HCT116 (cell line): ENCODE measurements around the gene CACNB2. TPM values are rescaled to one million over a fixed set of nuclear protein-coding genes. Genes with fewer than 3 reads are reported as not detected.

Source experiments
- ATAC-seq: fragments of 200-7000 bp; cut with Tn5 transposase; 2 replicates; pipeline ENCODE4 v1.9.1; 2020; ENCODE audit warnings: mild to moderate bottlenecking, moderate library complexity
- BruUV-seq: library from RNA; stranded (reverse); fragments of 400-500 nt; replicated peaks from 2 replicates; lab custom pipeline; 2021; lab: Mats Ljungman, UMichigan
- CTCF ChIA-PET: fragments of 300-600 bp; sonication (Branson Sonifier 250); formaldehyde crosslinking; loops from one replicate; lab custom pipeline; 2021; ENCODE audit warnings: antibody characterized with exemption; lab: Charles Lee
- POLR2A ChIA-PET: fragments of 300-600, 350-600 bp; sonication (Branson Sonifier 250); formaldehyde crosslinking; loops from one replicate; lab custom pipeline; 2021; ENCODE audit warnings: antibody characterized with exemption; lab: Charles Lee
- RAD21 ChIA-PET, 2 experiments: fragments of 300-600 bp; sonication (Branson Sonifier 250); formaldehyde crosslinking; loops; one replicate each; lab custom pipeline; 2023; ENCODE audit warnings: low total read pairs in 2 of 2; ENCODE audit not compliant: uncharacterized antibody in 2 of 2, unreplicated experiment in 2 of 2, low non-redundant PET in 1 of 2; lab: Charles Lee
- DNase-seq: peaks from one replicate; pipeline ENCODE4 v3.0.0-alpha.2; 2010; ENCODE audit warnings: low read depth, low spot score
- H2AFZ ChIP-seq: fragments of 200-600 bp; shearing (Covaris generic), sonication (generic); 2 replicates; pipeline ENCODE4 v1.6.1; 2017; ENCODE audit warnings: low read depth, mixed run types, mixed read lengths, antibody characterized with exemption, low read length; ENCODE audit not compliant: poor library complexity, severe bottlenecking
- H3K27ac ChIP-seq: 2 replicates; pipeline ENCODE4 v1.5.1; 2012; ENCODE audit warnings: low read depth, low read length
- H3K27me3 ChIP-seq: fragments of 200-600 bp; sonication (generic); 2 replicates; pipeline ENCODE4 v1.6.1; 2016; ENCODE audit warnings: mixed run types, low read length, mixed read lengths; ENCODE audit not compliant: insufficient read depth
- H3K36me3 ChIP-seq, 2 experiments: fragments of 200-500 bp in 1 of 2; fragments of 200-600 bp in 1 of 2; sonication (Bioruptor generic) in 1 of 2; sonication (generic) in 1 of 2; 2 replicates each; pipeline versions ENCODE4 v1.5.1 to v1.6.1; 2014 to 2016; ENCODE audit warnings: low read length in 2 of 2, inconsistent platforms in 1 of 2, mixed read lengths in 1 of 2, mixed run types in 1 of 2; ENCODE audit not compliant: insufficient read depth in 2 of 2, control insufficient read depth in 1 of 2
- H3K4me1 ChIP-seq, 2 experiments: fragments of 200-600 bp in 1 of 2; sonication (generic) in 1 of 2; 2 replicates each; pipeline versions ENCODE4 v1.5.1 to v1.6.1; 2012 to 2017; ENCODE audit warnings: low read length in 2 of 2, inconsistent platforms in 1 of 2, mild to moderate bottlenecking in 1 of 2, mixed read lengths in 1 of 2, mixed run types in 1 of 2, moderate library complexity in 1 of 2; ENCODE audit not compliant: insufficient read depth in 2 of 2, control insufficient read depth in 1 of 2
- H3K4me2 ChIP-seq: fragments of 200-600 bp; sonication (generic); 2 replicates; pipeline ENCODE4 v1.6.1; 2017; ENCODE audit warnings: mixed run types, low read length, mixed read lengths
- H3K4me3 ChIP-seq, 2 experiments: fragments of 200-600 bp in 1 of 2; sonication (generic) in 1 of 2; replicated peaks in 1 of 2; 2 replicates each; pipeline ENCODE4 v1.5.1; 2011 to 2016; ENCODE audit warnings: low read length in 2 of 2, control low read depth in 1 of 2, low read depth in 1 of 2, mild to moderate bottlenecking in 1 of 2, mixed read lengths in 1 of 2, mixed run types in 1 of 2
- H3K79me2 ChIP-seq: fragments of 200-600 bp; sonication (generic); 2 replicates; pipeline ENCODE4 v1.6.1; 2017; ENCODE audit warnings: mild to moderate bottlenecking, mixed run types, low read length, moderate library complexity, mixed read lengths; ENCODE audit not compliant: insufficient read depth
- H3K9ac ChIP-seq: fragments of 200-600 bp; sonication (generic); 2 replicates; pipeline ENCODE4 v1.6.1; 2016; ENCODE audit warnings: low read length, mixed read lengths
- H3K9me2 ChIP-seq: fragments of 200-600 bp; sonication (generic), shearing (Covaris generic); 2 replicates; pipeline ENCODE4 v1.6.1; 2017; ENCODE audit warnings: mixed run types, mild to moderate bottlenecking, moderate library complexity; ENCODE audit not compliant: insufficient read depth
- H3K9me3 ChIP-seq, 2 experiments: fragments of 200-500 bp in 1 of 2; fragments of 200-600 bp in 1 of 2; sonication (Bioruptor generic) in 1 of 2; sonication (generic) in 1 of 2; 2 replicates each; pipeline ENCODE4 v1.6.1; 2014 to 2017; ENCODE audit warnings: low read length in 2 of 2, mixed read lengths in 2 of 2, inconsistent platforms in 1 of 2, low read depth in 1 of 2, mild to moderate bottlenecking in 1 of 2, mixed run types in 1 of 2, moderate library complexity in 1 of 2; ENCODE audit not compliant: control insufficient read depth in 1 of 2, insufficient read depth in 1 of 2
- H4K20me1 ChIP-seq: fragments of 200-600 bp; sonication (generic), shearing (Covaris generic); 2 replicates; pipeline ENCODE4 v1.6.1; 2017; ENCODE audit warnings: mixed run types, mild to moderate bottlenecking, moderate library complexity; ENCODE audit not compliant: insufficient read depth
- CBX3 ChIP-seq: IDR thresholded peaks from 2 replicates; pipeline ENCODE4 v1.6.1; 2012; ENCODE audit warnings: low read depth
- CTCF ChIP-seq, 3 experiments: fragments of 200-600 bp in 1 of 3; sonication (generic) in 1 of 3; IDR thresholded peaks in 2 of 3; conservative IDR thresholded peaks in 1 of 3; 2 replicates each; pipeline ENCODE4 v1.5.1; 2012 to 2017; ENCODE audit warnings: low read depth in 2 of 3, low read length in 2 of 3, antibody characterized with exemption in 1 of 3, borderline replicate concordance in 1 of 3, control low read depth in 1 of 3, mild to moderate bottlenecking in 1 of 3, mixed read lengths in 1 of 3, mixed run types in 1 of 3, moderate library complexity in 1 of 3; ENCODE audit not compliant: insufficient read depth in 1 of 3
- EGR1 ChIP-seq: IDR thresholded peaks from 2 replicates; pipeline ENCODE4 v1.6.1; 2012; ENCODE audit warnings: low read depth
- ELF1 ChIP-seq: IDR thresholded peaks from 2 replicates; pipeline ENCODE4 v1.6.1; 2012; ENCODE audit warnings: low read depth, borderline replicate concordance
- EZH2 ChIP-seq: fragments of 200-600 bp; sonication (generic); IDR thresholded peaks from 2 replicates; pipeline ENCODE4 v1.6.1; 2017; ENCODE audit warnings: antibody characterized with exemption, mixed run types
- EZH2phosphoT487 ChIP-seq: fragments of 200-600 bp; IDR thresholded peaks from 2 replicates; pipeline ENCODE4 v1.6.1; 2018; ENCODE audit warnings: antibody characterized with exemption, borderline replicate concordance
- FOSL1 ChIP-seq: IDR thresholded peaks from 2 replicates; pipeline ENCODE4 v1.6.1; 2012; ENCODE audit warnings: low read depth
- JUND ChIP-seq: IDR thresholded peaks from 2 replicates; pipeline ENCODE4 v1.6.1; 2012
- POLR2A ChIP-seq: IDR thresholded peaks from 2 replicates; pipeline ENCODE4 v1.7.0; 2011; ENCODE audit warnings: borderline replicate concordance; ENCODE audit not compliant: insufficient read depth, insufficient read length; ENCODE audit errors: extremely low read depth
- SIN3A ChIP-seq: IDR thresholded peaks from 2 replicates; pipeline ENCODE4 v1.6.1; 2012; ENCODE audit warnings: low read depth
- SRF ChIP-seq: IDR thresholded peaks from 2 replicates; pipeline ENCODE4 v1.6.1; 2012; ENCODE audit warnings: low read depth
- ZFX ChIP-seq: fragments of 450-650 bp; IDR thresholded peaks from 2 replicates; pipeline ENCODE4 v1.6.1; 2017
- intact Hi-C: fragments of 100-400 bp; cut with micrococcal nuclease; formaldehyde crosslinking; loops from 2 replicates; pipeline ENCODE4 v1.10.0; 2022
- total RNA-seq: library from RNA; stranded (reverse); gene quantifications from one replicate; pipeline ENCODE4 v1.2.1, GENCODE V29; 2021; ENCODE audit not compliant: unreplicated experiment
- TF ChIP-seq, protein P1 (sequence below): IDR thresholded peaks from 2 replicates; pipeline ENCODE4 v1.6.1; 2011; ENCODE audit warnings: mild to moderate bottlenecking, low read length, moderate library complexity; ENCODE audit not compliant: insufficient replicate concordance; ENCODE audit errors: extremely low read depth

CACNB2 gene
- total RNA-seq, 1 experiment from 2014 or later, result 0.71 TPM

- ATAC-seq (no peak), DNase-seq (no peak)
- no peak overlapping the region for H2AFZ ChIP-seq
- TF ChIP-seq SRF (no peak), JUND (no peak), CTCF (IDR thresholded peaks at IDR 0.05 in 2 of 3, conservative IDR thresholded peaks at IDR 0.05 in 1 of 3; ENCODE audit: borderline replicate concordance in 1 of 3, insufficient read depth in 1 of 3, low read depth in 2 of 3, low read length in 2 of 3) (no peak), SIN3A (no peak), POLR2A (no peak), FOSL1 (no peak), ZFX (no peak), EZH2 (no peak), EGR1 (no peak), ELF1 (no peak), EZH2phosphoT487 (no peak), CBX3 (no peak)
- TF ChIP-seq, protein P1, sequence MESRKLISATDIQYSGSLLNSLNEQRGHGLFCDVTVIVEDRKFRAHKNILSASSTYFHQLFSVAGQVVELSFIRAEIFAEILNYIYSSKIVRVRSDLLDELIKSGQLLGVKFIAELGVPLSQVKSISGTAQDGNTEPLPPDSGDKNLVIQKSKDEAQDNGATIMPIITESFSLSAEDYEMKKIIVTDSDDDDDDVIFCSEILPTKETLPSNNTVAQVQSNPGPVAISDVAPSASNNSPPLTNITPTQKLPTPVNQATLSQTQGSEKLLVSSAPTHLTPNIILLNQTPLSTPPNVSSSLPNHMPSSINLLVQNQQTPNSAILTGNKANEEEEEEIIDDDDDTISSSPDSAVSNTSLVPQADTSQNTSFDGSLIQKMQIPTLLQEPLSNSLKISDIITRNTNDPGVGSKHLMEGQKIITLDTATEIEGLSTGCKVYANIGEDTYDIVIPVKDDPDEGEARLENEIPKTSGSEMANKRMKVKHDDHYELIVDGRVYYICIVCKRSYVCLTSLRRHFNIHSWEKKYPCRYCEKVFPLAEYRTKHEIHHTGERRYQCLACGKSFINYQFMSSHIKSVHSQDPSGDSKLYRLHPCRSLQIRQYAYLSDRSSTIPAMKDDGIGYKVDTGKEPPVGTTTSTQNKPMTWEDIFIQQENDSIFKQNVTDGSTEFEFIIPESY, result no peak
- H3K27me3 ChIP-seq, result peaks cover 9% of the 10 kb centered on the region; the same call in 1 of the 2 replicates
- BruUV-seq, result no TSS peak
- no peaks in the 10 kb centered on the region for H4K20me1 ChIP-seq
- H3K9ac ChIP-seq, result no peak overlapping the region
- ChIA-PET POLR2A (no interaction called here), RAD21 (no interaction called here), CTCF (no interaction called here)
- intact Hi-C loops, result no loop called here
- no peak overlapping the region for H3K4me3 ChIP-seq
- H3K27ac ChIP-seq, result no peak overlapping the region
- H3K9me2 ChIP-seq, result no peaks in the 10 kb centered on the region
- H3K79me2 ChIP-seq, result no peaks in the 10 kb centered on the region
- H3K36me3 ChIP-seq, result no peaks in the 10 kb centered on the region
- no peaks in the 10 kb centered on the region for H3K4me1 ChIP-seq
- H3K4me2 ChIP-seq, result no peak overlapping the region
- no peaks in the 10 kb centered on the region for H3K9me3 ChIP-seq
These were observed 95.3 kb downstream of the CACNB2 start for GRCh38 chr10:18235477-18235876.
